Natural killer cell treated with Interleukin-12 subunit alpha and Interleukin-12 subunit beta and Interleukin-15 and Interleukin-18, amount 100 ng/mL, for 72 hours (primary cell): Measurements from ENCODE around the gene MSL3. TPM values are rescaled to one million over a fixed set of nuclear protein-coding genes. Genes with fewer than 3 reads are reported as not detected.

Source experiments
- ATAC-seq, 2 donors: fragments of 150-1000 bp; cut with Tn5 transposase in 1 of 2; sonication (Bioruptor Pico), chemical (Tn5 transposase) in 1 of 2; 2 replicates each; pipeline ENCODE4 v1.10.0; 2021
- DNase-seq: peaks from one replicate; pipeline ENCODE4 v3.0.0; 2022; ENCODE audit warnings: low spot score
- H3K27ac Mint-ChIP-seq, 2 donors: 1 replicate in 1 of 2; 2 replicates in 1 of 2; pipeline ENCODE4 v1.8.0; 2022; ENCODE audit warnings: mixed read lengths in 2 of 2, mild to moderate bottlenecking in 1 of 2, moderate library complexity in 1 of 2
- H3K27me3 Mint-ChIP-seq, 2 donors: 1 replicate in 1 of 2; 2 replicates in 1 of 2; pipeline ENCODE4 v1.8.0; 2022; ENCODE audit warnings: mixed read lengths in 2 of 2
- H3K36me3 Mint-ChIP-seq: one replicate; pipeline ENCODE4 v1.8.0; 2022; ENCODE audit warnings: mixed read lengths
- H3K4me1 Mint-ChIP-seq, 2 donors: 1 replicate in 1 of 2; 2 replicates in 1 of 2; pipeline ENCODE4 v1.8.0; 2022; ENCODE audit warnings: low read depth in 2 of 2, mixed read lengths in 2 of 2, mild to moderate bottlenecking in 1 of 2
- H3K4me3 Mint-ChIP-seq: one replicate; pipeline ENCODE4 v1.8.0; 2022; ENCODE audit warnings: mixed read lengths
- H3K9me3 Mint-ChIP-seq: 2 replicates; pipeline ENCODE4 v1.8.0; 2022; ENCODE audit warnings: mixed read lengths
- total RNA-seq, 2 donors: library from RNA; stranded (reverse); gene quantifications; one replicate each; pipeline ENCODE4 v1.2.3, GENCODE V29; 2022

Gene MSL3, protein sequence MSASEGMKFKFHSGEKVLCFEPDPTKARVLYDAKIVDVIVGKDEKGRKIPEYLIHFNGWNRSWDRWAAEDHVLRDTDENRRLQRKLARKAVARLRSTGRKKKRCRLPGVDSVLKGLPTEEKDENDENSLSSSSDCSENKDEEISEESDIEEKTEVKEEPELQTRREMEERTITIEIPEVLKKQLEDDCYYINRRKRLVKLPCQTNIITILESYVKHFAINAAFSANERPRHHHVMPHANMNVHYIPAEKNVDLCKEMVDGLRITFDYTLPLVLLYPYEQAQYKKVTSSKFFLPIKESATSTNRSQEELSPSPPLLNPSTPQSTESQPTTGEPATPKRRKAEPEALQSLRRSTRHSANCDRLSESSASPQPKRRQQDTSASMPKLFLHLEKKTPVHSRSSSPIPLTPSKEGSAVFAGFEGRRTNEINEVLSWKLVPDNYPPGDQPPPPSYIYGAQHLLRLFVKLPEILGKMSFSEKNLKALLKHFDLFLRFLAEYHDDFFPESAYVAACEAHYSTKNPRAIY
- total RNA-seq, result 10 to 100 TPM; 23.9 to 34.9 TPM

DNA sequence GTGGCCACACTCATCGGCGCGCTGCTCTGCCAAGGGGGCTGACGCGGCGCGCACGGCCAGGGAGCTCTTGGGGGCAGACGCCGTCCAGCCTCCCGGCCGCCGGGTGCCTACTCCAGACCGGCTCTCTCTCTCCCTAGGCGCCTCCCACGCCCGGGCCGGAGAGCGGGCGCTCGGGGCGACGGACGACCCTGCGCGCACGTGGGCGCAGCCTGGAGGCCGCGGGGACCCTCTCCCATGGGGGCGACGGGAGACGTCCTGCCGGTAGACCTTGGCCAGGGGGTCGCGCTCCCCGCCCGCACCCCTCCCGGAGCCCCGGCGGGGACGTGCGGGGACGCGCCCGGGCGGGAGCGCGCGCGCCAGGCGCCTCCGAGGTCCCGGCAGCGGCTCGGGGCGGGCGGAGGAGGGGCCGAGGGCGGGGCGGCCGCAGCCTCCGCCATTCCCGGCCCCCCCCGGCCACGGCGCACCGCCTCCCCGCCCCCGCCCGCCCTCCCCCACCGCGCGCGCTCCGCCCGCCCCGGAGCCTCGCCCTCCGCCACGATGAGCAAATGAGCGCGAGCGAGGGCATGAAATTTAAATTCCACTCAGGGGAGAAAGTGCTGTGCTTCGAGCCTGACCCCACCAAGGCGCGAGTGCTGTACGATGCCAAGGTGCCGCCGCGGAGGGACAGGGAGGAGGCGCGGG lies at the start of gene MSL3:
Gene MSL3, plus strand, starts transcription at position 519 of the 681 bp plus-strand sequence. Its CDS starts 27 bp downstream, at position 546.
- Mint-ChIP-seq H3K27ac (peak within 1 kb of the TSS; percentile 92 to 93), H3K4me1 (peaks cover 8 to 12% of the 10 kb centered on the region in 2 donors), H3K9me3 (no peaks in the 10 kb centered on the region), H3K36me3 (peaks cover 6% of the 10 kb centered on the region), H3K27me3 (peaks cover 4 to 7% of the 10 kb centered on the region in 2 donors), H3K4me3 (peak within 1 kb of the TSS; percentile 96)
- DNase-seq, result peak; percentile 76
- peak; percentile 80 to 83 for ATAC-seq

DNA sequence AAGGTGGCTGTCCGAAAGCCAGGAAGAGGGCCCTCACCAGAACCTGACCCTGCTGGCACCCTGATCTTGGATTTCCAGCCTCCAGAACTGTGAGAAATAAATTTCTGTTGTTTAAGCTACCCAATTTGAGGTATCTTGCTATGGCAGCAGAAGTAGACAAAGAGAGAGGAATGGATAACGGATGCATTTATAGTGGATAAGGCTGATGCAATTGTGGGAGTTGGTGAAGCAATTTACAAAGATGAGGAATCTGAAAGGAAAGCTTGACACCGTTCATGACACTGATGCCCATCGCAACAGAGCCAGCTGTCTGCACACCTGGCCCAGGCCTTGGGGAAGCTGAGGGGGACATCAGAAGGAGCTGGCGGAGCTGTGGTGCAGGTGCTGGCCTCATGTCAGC lies 35.7 kb upstream of the MSL3 start:
- Mint-ChIP-seq H3K27ac (no peak overlapping the region), H3K4me3 (no peak overlapping the region), H3K36me3 (no peaks in the 10 kb centered on the region), H3K9me3 (no peaks in the 10 kb centered on the region), H3K27me3 (peaks cover 0 to 4% of the 10 kb centered on the region in 2 donors), H3K4me1 (no peaks in the 10 kb centered on the region)
- ATAC-seq (no peak), DNase-seq (no peak)

DNA sequence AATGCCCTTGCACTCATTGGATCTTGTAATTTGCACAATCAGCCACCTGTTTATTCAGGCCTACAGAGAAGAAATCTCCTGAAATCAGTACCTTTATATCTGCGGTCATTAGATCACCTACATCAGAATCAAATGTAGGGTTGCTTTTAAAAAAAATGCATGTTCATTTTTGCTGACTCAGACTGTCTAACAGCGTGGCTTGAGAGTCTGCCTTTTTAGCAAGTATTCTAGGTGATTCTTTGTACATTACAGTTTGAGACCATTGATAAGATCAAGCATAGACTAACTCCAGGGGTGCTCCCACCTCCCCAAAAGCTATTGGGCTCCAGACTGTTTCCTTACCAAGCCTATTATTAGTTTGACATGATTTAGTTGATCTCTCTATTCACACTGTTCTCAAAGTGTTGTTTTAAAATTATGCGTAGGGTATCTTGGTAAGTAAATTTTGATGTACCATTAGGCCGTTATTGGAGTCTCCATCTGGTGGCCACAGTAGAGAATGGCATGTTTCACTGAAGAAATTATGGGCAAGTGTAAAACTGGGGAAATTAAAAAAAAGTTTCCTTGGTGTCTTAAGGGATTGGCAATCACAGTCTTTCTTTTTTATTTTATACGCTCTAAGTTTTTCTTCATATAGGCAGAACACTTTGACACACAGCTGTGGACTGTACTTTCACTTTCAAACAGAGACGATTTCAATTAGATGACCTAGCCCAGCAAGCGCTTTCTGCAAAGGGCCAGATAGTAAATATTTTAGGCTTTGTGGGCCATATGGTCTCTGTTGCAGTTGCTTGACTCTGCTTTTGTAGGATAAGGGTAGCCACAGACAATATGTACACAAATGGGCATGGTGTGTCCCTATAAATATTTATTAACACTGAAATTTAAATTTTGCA lies 33.7 kb upstream of the MSL3 start:
- peaks cover 6 to 7% of the 10 kb centered on the region in 2 donors for H3K27me3 Mint-ChIP-seq
- H3K4me1 Mint-ChIP-seq, result no peaks in the 10 kb centered on the region
- no peak overlapping the region for H3K27ac Mint-ChIP-seq
- H3K36me3 Mint-ChIP-seq, result no peaks in the 10 kb centered on the region
- no peak overlapping the region for H3K4me3 Mint-ChIP-seq
- no peaks in the 10 kb centered on the region for H3K9me3 Mint-ChIP-seq
- no peak for DNase-seq
- no peak for ATAC-seq

DNA sequence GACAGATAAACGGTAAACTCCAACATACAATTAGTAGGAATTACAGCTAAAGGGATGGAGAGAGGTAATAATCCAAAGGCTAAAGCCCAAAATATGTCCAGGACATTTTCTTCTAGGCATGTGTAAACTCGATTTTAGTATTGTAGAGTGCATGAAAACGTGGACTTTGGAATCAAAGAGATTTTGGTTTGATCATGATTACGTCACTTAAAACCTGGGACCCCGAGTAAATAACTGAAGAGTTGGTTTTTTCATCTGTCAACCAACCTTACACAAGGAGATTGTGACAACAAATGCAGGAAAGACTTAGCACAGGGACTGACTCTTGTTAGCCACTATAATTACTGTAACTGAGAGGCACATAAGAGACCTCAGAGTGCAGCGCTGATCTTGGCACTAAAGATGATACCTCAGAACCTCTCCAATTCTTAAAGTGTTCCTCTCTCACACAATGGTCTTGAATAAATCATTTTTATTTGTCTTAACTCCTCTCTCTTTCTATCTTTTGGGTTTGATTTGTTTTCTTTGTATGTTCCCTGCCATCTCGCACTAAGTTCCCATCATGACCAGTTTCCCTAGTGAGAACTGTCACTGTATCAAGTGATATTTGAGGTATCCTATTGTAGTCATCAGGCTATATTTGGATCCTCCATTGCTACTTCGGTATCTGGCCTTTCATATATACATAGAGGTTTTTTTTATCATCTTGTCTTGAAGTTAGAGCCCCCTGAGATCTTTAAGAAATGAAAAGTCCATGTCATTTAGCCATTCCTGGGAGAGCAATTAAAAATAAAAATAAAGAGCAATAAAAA lies 32.2 kb upstream of the MSL3 start:
- H3K27me3 Mint-ChIP-seq, result peaks cover 2 to 14% of the 10 kb centered on the region in 2 donors
- H3K9me3 Mint-ChIP-seq, result no peaks in the 10 kb centered on the region
- no peak overlapping the region for H3K27ac Mint-ChIP-seq
- H3K36me3 Mint-ChIP-seq, result no peaks in the 10 kb centered on the region
- no peak for DNase-seq
- no peaks in the 10 kb centered on the region for H3K4me1 Mint-ChIP-seq
- no peak overlapping the region for H3K4me3 Mint-ChIP-seq
- ATAC-seq, result no peak

DNA sequence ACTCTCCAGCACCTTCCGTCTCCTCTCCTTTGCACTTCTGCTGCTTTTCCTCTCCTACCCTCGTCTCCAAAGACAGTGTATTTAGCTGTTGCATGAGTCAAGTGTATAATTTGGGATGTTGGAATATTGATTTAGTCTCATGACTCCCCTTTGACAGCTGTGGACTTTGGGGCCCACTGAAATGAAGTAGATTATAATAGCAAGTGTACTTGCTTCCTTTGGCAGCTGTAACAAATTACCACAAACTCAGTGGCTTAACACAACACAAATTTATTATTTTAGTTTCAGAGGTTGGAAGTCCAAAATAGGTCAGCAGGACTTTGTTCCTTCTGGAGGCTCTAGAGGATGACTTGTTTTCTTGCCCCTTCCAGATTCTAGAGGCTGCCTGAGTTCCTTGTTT lies 29.5 kb upstream of the MSL3 start:
- H3K9me3 Mint-ChIP-seq, result no peaks in the 10 kb centered on the region
- no peak overlapping the region for H3K4me3 Mint-ChIP-seq
- H3K27ac Mint-ChIP-seq, result no peak overlapping the region
- H3K36me3 Mint-ChIP-seq, result no peaks in the 10 kb centered on the region
- no peak for ATAC-seq
- no peaks in the 10 kb centered on the region for H3K4me1 Mint-ChIP-seq
- peaks cover 10 to 15% of the 10 kb centered on the region in 2 donors for H3K27me3 Mint-ChIP-seq
- DNase-seq, result no peak

DNA sequence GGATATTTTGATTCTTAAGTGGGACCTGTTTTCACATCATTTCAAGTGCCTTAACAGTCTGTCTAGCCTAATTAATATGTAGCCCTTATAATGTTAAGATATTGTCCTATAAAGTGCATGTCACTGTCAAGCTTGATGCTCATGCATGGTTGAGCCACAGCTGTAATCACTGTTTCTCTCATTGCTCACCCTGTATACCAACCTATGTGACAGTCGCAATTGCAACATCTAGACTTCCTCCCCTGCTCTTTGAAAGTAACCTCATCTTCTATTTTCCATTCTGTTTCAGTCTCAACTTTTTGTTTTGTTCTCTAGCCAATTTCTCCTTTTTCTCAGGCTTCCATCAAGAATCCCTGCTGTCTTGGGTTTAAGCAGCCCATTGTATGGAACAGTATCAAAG lies 24.4 kb upstream of the MSL3 start:
- ATAC-seq (no peak), DNase-seq (no peak)
- H3K27me3 Mint-ChIP-seq, result peaks cover 29 to 30% of the 10 kb centered on the region in 2 donors
- no peaks in the 10 kb centered on the region for H3K4me1 Mint-ChIP-seq
- no peaks in the 10 kb centered on the region for H3K36me3 Mint-ChIP-seq
- no peaks in the 10 kb centered on the region for H3K9me3 Mint-ChIP-seq
- H3K27ac Mint-ChIP-seq, result no peak overlapping the region
- H3K4me3 Mint-ChIP-seq, result no peak overlapping the region

DNA sequence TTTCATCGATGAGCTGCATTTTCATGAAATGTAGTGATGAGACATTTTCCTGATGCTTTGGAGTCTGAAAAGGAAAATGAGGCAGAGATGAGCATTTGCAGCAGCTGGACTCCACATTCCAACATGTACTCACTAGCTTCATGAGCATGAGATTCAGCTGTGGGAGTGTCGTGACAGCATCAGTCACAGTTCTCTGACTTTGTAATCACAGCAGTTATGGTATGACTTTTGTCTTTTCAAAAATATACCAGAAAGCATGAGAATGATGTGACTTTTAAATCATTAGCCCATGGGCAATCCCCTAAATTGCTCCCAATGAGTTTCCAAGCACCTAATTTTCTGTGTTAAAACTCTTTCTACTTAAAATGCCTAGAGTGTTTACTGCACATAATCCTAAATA lies 18.3 kb upstream of the MSL3 start:
- no peak overlapping the region for H3K4me3 Mint-ChIP-seq
- DNase-seq, result no peak
- no peak for ATAC-seq
- no peaks in the 10 kb centered on the region for H3K36me3 Mint-ChIP-seq
- H3K27ac Mint-ChIP-seq, result no peak overlapping the region
- peaks cover 26 to 32% of the 10 kb centered on the region in 2 donors for H3K27me3 Mint-ChIP-seq
- no peaks in the 10 kb centered on the region for H3K9me3 Mint-ChIP-seq
- H3K4me1 Mint-ChIP-seq, result no peaks in the 10 kb centered on the region

- Mint-ChIP-seq H3K27ac (no peak overlapping the region), H3K4me1 (no peaks in the 10 kb centered on the region), H3K4me3 (no peak overlapping the region), H3K9me3 (no peaks in the 10 kb centered on the region), H3K36me3 (no peaks in the 10 kb centered on the region), H3K27me3 (peaks cover 23 to 32% of the 10 kb centered on the region in 2 donors)
- DNase-seq (no peak), ATAC-seq (no peak)
Measured at GRCh38 chrX:11740794-11741193, 17.2 kb upstream of the MSL3 start.

DNA sequence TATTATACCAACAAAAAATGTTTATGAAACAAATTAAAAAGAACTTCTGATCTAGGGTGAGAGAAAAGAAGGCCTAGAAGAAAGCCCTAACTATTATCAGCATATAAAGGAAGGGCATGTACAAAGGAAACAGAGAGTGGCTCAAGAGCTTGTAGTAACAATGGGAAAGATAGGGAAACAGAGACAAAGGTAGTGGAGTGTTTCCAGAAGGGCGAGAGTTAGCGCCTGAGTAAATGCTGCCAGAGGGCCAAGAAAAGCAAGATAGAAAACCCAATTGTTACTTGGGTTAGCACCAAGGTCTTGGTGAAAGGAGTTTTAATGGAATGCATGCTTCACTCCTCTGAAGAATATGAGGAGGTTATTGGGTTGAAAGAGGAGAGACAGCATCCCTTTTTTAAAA lies 16.5 kb upstream of the MSL3 start:
- ATAC-seq, result no peak
- Mint-ChIP-seq H3K27me3 (peaks cover 23 to 32% of the 10 kb centered on the region in 2 donors), H3K9me3 (no peaks in the 10 kb centered on the region), H3K4me3 (no peak overlapping the region), H3K27ac (no peak overlapping the region), H3K36me3 (no peaks in the 10 kb centered on the region), H3K4me1 (no peaks in the 10 kb centered on the region)
- no peak for DNase-seq

DNA sequence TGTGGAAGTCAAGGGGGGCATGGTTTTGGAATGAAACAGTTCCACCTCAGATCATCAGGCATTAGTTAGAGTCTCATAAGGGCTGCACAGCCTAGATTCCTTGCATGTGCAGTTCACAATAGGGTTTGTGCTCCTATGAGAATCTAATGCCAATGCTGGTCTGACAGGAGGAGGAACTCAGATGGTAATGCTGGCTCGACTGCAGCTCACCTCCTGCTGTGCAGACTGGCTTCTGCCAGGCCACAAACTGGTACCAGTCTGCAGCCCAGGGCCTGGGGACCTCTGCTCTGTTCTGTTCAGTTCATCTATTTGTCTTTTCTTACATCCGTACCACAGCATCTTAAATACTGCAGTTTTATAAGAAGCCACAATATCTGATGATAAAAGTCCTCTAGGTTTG lies 12.2 kb upstream of the MSL3 start:
- Mint-ChIP-seq H3K36me3 (no peaks in the 10 kb centered on the region), H3K27ac (no peak overlapping the region), H3K9me3 (no peaks in the 10 kb centered on the region), H3K27me3 (peaks cover 29% of the 10 kb centered on the region in 2 donors), H3K4me3 (no peak overlapping the region), H3K4me1 (peaks cover 0 to 2% of the 10 kb centered on the region in 2 donors)
- ATAC-seq (no peak), DNase-seq (no peak)

DNA sequence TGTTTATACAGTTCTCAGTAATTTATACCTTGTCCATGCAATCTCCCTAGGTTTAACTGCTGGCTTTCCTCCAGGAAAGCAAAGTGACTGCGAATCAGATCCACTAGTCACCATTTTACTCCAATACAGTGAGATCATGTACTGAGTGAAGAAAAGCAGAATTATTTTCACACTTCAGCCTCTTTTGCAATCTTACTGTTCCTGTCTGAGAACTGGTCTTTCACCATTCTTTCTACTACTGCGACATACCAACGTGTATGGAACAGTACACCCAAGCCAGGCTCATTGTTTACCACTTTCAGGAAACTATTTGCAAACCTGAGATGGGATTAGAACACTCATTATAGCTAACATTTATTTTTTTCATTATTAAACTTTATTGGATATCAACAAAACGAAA lies 8.0 kb upstream of the MSL3 start:
- no peaks in the 10 kb centered on the region for H3K36me3 Mint-ChIP-seq
- no peak overlapping the region for H3K27ac Mint-ChIP-seq
- no peak for ATAC-seq
- peaks cover 19 to 20% of the 10 kb centered on the region in 2 donors for H3K27me3 Mint-ChIP-seq
- no peaks in the 10 kb centered on the region for H3K9me3 Mint-ChIP-seq
- H3K4me3 Mint-ChIP-seq, result no peak overlapping the region
- DNase-seq, result no peak
- H3K4me1 Mint-ChIP-seq, result peaks cover 0 to 2% of the 10 kb centered on the region in 2 donors

DNA sequence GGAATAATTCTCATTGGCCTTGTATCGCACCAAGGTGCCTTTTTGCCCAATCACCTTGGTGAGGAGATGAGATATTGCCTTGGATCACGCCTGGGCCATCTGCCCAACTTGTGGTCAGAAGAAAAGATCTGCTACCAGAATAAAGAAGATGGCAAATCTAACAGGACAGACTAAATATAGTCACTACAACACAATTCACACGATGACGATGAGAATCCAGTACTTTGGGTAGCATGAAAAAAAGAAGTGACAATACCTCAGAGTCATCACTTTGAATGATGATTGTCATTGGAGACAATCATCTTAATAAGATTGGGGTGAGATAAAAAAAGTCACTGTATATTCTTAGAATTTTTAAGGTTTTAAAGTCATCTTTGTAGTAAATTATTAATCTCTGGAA lies 7.3 kb upstream of the MSL3 start:
- Mint-ChIP-seq H3K27me3 (peaks cover 18 to 20% of the 10 kb centered on the region in 2 donors), H3K36me3 (no peaks in the 10 kb centered on the region), H3K9me3 (no peaks in the 10 kb centered on the region), H3K4me1 (peaks cover 0 to 2% of the 10 kb centered on the region in 2 donors), H3K4me3 (no peak overlapping the region), H3K27ac (no peak overlapping the region)
- ATAC-seq (no peak), DNase-seq (no peak)

- Mint-ChIP-seq H3K27me3 (peaks cover 18 to 20% of the 10 kb centered on the region in 2 donors), H3K36me3 (no peaks in the 10 kb centered on the region), H3K4me3 (no peak overlapping the region), H3K9me3 (no peaks in the 10 kb centered on the region), H3K27ac (no peak overlapping the region), H3K4me1 (peaks cover 0 to 2% of the 10 kb centered on the region in 2 donors)
- DNase-seq, result no peak
- no peak for ATAC-seq
Measured at GRCh38 chrX:11751261-11751660, 6.8 kb upstream of the MSL3 start.
